Middle frontal gyrus (tissue), 1 donor: ENCODE results near the gene TM9SF2.

Experiments used
- DNase-seq: peaks from one replicate; pipeline ENCODE4 v3.0.0-alpha.2; 2015; ENCODE audit warnings: low spot score; ENCODE audit errors: extremely low spot score

Gene TM9SF2

DNA sequence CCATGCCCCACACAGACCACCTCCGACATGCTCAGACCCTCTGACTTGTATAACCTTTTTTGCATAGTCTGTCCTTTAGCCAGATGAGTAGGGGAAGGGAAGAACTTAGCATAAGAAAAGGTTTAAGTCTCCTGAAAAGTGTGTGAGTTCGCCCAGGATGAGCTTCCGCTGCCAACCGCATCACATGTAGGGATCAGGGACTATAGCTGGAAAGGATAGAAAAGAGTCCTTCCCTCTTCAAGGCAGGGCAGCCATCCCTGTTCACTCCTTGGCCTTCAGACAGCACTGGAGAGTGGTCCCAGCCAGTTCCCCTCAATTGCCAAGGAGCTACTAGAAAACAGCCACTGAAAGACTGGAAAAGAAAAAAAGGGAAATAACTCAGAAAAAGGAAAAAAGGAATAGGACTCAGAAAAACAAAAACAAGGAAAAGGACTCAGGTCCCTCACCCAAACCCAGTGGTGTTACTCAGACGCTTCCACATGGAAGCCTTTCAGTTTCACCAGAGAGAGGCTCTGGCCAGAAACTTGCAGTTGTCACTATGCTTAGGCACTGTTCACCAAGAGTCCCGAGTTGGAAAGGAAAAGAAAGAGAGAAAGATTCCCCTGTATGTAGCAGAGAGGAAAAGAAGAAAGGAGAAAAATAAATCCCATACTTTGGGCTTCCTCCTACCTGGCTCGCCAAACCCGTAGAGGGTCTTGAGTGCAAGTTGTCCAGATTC is 5.6 kb upstream of the TM9SF2 start:
- no peak for DNase-seq

DNA sequence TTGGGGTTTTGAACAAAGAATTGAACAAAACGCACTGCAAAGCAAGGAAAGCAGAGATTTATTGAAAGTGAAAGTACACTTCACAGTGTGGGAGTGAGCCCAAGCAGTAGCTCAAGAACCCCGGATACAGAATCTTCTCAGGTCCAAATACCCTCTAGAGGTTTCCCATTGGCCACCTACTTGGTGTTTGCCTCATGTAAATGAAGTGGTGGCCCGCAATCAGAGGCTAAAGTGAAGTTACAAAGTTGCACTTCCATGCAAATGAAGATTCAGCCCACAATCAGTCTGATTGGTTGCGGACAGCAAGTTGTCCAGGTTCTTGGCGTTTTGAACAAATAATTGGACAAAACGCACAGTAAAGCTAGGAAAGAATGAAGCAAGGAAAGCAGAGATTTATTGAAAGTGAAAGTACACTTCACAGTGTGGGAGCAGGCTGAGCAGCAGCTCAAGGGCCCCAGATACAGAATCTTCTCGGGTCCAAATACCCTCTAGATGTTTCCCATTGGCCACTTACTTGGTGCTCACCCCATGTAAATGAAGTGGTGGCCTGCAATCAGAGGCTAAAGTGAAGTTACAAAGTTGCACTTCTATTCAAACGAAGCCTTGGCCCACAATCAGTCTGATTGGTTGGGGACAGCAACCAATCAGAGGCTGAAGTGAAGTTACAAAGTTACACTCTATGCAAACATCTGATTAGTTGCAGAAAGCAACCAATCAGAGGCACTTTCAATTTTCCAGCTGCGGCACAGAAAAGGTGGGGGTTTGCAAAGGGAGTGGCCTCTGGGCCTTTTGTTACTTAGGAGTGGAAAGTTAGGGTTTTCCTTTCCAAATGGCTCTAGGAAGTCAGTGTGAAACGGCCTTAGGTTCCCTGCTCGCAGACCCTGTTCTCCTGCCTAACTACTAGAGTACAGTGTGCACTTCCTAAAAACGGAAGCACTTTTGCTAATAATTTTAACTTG is 4.8 kb upstream of the TM9SF2 start:
- peak; percentile 11 for DNase-seq

DNA sequence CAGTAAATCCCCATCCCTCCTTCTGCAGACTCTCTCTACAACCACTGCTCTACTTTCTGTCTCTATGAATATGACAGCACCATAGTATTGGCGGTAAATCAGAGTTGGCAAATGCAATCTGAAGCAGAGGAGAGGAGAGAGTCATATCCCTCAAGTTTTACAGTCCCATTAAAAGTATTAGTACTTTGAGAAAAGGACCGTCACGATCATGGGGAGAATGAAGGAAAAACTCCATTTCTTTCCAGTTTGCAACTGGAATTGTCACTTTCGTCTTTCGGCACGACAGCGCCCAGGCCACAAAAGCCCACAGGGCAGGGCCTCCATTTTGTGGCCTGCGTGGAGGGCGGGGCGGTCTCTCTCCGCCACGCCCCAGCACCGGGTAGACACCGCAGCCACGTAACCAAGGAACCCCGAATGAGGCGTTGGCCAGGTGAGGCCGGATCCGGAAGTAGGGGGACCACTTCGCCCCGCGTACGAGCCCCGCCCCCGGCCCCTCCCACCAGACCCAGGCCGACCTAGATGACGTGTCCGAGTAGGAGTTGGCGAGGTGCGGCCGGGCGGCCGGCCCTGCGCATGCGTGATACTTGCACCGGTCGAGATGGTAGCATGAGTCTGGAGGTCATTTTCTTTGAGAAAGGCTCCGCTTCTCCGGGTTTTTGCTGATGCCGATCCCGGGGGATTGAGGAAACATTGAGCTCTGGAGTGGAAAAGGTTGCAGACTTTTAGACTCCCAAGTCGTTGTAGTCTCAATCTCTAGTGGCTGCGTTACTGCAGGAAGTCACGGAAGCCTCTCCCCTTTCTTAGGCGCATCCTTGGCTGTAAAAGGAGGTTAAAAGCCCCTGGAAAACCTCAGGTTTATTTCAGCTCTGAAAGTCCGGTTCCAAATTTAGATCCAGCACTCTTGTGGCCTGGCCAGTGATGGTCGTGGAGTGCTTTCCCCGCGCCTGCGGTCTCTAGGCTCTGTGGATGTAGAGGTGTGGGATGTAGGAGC is 2.8 kb upstream of the TM9SF2 start:
- peak; percentile 86 for DNase-seq

DNA sequence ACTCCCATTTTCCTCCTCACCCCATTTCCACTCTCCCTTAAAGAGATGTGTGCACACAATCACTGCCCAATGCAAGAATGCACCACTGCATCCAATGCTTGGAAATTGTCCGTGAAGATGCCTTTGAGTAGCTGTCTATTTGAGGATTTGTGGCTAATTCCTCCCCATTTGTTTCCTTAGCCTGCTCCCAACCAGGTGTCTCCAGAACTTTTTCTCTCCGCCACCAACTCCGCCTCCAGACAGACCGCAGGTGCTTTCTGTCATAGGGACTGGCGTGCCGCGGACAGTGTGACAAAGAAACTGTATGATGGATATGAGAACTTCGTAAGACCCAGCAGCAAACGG is 461 bp upstream of the TM9SF2 start:
- DNase-seq = no peak

DNA sequence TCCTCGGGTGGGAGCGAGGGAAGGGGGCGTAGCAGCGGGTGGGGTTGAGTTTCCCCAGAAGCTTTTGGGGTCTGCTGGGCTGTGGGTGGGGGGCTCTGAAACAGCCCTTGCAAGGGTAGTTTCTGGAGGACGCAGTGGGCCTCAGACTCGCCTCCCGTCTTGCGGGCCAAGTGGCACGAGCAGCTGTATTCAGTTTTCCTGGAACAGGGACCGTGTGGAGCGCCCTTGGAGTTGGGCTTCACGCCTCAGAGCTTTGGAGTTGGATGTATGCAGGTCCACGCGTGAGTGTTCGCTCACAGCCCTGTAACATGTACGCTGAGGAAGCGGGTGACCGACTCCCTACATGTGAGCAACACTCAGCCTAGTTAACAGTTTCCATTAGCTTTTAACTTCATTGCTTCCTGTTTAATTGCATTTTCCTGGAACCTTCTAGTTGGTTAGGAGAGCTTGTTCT is 603 bp downstream of the TM9SF2 start:
- no peak for DNase-seq

DNA sequence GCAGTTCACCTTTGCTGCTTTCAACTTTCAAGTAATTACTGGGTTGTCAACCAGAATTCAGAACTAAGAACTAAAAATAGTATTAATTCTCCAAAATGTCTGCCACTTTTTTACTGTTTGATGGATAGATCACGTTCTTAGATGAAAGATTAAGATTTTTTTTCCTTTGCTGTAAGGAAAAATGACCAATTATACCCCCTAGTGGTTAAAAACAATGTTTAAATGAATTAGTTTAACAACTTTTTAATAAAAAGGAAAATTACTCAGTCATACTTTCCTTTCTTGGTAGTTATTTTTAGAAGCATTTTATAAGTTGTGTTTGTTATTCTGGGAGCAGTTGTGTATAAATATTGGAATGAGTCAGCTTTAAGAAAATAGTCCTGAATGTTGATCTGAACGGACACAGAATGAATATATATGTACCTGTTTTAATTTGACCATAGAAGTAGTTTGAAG is 4.6 kb downstream of the TM9SF2 start:
- DNase-seq = no peak

DNA sequence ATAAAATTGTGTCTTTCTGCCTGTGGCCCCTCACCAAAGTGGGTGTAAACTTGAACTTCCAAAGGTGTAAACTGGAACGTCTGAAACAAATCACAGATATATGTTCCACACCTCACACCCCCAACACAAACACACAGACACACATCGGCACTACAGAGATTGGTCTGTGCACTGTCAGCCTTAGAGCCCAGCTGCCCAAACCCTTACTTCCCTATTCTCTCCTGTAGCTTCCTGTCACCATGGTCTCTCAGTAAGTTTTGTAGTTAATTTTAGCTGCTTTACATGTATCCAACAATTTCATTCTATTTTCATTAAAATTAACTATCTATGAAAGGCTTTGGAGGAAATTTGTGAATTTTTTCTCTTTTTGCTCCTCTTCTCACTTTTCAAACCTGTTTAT is 5.4 kb downstream of the TM9SF2 start:
- DNase-seq = no peak

DNA sequence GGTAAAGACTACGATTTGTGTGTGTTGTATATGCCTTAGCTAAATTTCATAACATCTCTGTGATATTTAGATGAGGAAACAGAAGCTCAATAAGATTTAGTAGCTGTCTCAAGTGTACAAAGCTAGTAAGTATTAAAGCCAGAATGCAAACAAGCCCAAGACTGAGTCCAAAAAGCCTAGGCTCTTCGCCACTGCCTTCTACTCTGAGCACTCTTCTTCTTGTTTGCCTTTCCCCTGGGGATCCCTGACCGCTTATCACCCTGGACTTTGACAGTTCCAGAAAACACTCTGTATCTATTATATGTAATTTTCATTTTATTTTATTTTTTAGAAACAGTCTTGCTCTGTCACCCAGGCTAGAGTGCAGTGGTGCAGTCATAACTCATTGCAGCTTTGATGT is 5.8 kb downstream of the TM9SF2 start:
- DNase-seq = no peak

DNA sequence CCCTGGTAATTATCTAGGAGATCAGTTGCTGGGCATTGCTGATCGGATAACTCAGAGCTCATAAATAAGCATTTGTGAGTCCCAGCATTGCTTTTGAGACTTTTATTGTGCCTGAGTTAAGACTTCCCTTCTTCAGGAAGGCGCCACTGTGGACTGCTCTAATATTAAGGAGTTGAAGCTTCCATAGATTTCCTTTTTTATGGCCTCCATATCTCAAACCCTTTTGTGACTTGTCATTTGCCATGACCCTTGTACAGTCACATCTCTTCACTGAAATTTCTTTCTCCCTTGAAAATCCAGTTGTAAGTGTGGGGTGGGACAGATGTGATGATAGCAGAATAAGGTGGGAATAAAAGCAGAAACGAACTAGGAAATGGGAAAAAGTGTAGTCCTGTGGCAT is 6.3 kb downstream of the TM9SF2 start:
- DNase-seq = no peak

DNA sequence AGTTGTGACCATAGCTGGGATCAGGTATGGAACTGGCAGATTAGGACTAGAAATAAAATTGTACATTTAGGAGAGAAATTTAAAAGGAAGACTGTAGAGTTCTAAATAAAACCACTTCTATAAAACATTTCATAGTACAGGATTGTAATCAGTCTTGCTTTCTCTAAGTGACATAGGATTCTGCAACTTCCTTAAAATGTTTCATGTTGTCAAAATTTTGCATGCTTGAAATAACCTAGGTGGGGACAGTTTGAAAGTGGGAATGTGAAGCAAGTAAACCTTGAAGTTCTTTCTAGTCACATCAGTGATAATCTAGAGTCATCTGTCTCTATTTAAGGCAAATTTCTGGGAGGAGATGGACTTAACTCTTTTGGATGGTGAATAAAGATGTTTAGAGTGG is 6.7 kb downstream of the TM9SF2 start:
- DNase-seq = no peak

DNA sequence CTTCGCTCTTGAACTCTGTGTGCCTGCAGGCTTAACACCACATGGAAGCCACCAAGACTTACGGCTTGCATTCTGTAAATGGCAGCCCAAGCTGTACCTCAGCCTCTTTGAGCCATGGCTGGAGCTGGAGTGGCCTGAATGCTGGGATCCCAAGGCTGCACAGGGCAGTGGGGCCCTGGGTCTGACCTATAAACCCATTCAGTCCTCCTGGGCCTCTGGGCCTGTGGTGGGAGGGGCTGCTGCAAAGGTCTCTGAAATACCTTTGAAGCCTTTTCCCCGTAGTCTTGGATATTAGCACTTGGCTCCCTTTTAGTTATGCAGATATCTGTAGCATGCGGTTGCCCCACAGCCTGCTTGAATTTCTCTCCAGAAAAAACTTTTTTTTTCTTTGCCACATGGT is 8.2 kb downstream of the TM9SF2 start:
- DNase-seq = no peak

DNA sequence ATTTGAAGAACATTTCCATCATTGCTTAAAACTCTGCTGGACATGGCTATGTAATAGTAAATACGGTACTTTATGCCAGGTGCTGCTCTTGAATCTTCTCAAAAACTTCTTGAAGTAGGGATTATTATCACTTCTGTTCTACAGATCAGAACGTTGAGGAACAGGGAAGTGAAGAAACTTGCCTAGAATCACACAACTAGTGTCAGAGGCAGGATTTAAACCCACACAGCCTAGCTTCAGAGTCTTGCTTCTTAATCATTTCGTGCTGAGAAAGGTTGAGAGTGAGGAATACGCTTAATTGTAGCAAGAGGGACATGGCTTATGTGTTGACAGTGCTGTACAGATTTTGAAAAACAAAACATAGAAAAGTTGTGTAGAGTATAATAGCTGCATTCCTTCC is 13.5 kb downstream of the TM9SF2 start:
- no peak for DNase-seq

DNA sequence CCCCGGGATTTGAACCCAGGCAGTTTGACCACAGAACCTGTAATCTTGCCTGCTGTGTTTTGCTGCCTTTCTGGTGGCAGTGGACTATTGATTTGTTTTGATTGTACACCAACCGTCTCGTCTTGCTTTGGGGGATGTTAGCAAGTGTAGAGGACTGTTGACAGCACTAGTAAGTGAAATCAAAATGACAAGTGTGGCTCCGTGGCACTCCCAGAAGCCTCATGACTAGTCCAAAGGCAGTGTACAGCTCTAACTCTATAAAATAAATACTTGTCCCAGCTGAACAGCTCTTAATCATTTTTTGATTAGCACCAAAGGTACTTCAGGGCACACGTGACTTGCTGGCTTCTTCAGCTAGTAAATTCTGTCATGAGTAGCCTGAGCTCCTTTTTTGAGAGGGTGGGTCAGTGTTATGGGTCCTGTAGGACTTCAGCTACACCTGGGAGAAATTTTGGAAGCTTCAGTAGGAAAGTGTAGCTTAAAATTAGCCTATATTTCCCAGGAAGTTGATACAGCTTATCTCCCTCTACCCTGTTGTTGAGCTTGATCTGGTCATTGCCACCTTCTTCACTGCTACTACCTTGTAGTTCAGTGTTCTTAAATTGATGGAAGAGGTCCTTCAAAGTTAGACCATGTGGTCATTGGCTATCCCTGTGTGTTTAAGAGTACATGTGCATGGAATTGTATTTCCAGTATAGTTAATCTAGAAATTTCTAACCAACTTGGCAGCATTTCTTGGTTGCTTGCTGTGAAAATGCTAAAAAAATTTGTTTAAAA is 15.1 kb downstream of the TM9SF2 start:
- DNase-seq = no peak

DNA sequence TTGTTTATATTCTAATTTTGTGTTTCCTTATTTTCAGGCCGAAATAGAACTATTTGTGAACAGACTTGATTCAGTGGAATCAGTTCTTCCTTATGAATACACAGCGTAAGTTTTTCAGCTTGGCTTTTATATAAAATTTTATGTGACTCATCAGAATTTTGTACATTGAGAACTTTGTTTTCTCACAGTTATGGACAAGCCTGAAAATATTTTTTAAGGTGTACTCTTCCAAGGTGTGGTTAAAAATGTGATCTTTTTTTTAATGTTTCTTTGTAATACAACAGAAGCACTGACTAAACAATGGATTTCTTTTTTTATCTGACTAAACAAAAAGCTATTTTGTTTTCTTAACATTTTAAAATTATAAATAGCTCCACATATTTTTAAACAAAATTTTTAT is 16.3 kb downstream of the TM9SF2 start:
- DNase-seq = no peak

DNA sequence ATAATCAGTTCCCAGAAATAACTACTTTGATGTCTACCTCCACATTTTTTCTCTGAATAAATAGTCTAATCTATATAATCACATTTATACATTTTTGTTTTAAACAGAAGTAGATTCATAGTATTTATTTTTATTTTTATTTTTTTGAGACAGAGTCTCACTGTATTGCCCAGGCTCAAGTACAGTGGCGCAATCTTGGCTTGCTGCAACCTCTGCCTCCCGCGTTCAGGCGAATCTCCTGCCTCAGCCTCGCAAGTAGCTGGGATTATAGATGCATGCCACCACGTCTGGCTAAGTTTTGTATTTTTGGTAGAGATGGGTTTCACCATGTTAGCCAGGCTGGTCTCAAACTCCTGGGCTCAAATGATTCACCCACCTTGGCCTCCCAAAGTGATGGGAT is 16.7 kb downstream of the TM9SF2 start:
- DNase-seq = no peak

DNA sequence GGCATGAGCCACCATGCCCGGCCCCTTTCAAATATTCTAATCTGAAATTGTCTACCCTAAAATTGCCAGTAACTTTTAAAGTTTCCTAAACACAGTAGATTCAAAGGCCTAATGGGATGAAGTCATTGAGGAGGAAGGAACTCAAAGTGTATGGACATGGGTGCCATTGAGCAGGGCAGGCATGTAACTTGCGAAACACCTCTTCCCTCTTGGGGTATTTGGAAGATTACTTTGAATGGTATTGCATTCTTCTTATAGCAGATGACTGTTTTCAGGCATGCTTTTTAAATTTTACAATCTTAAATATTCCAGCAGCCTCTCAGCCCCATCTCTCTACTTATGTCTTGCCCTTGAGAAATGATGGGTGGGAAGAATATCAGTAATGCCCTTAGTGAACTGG is 21.0 kb downstream of the TM9SF2 start:
- no peak for DNase-seq

DNA sequence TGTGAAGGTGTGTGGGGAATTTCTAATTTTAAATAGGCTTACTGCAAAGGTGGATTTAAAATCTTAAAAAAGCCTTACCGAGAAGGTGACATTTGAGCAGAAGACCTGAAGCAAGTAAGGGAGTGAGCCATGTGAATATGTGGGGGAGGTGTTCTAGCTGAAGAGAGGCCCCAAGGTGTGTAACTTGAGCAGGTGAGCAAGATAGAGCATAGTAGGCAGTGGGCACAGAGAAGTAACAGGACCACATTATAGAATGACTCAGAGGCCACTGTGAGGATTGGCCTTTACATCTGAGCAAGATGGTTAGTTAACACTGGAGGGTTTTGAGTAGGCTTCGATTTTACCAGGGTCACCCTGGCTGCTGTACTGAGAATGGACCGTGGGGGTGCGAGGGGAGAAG is 22.6 kb downstream of the TM9SF2 start:
- no peak for DNase-seq

DNA sequence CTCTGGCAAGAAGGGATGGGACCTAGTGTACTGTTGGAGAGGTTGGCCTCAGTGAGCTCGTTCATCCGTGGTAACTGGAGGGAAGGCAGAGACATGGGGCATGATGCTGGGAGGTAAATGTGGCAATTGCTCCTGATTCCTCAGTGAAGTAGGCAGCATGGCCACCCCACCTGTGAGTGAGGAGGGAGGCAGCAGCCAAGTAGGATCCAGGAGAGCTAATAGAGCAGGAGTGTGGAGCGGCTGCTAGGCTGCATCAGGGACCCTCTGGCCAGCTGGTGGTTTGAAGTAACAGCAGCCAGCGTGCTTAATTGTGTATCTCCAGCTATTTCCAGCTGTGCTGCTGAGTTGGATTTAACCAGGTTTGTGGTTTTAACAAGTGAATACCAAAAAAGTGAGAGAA is 24.7 kb downstream of the TM9SF2 start:
- DNase-seq = no peak

DNA sequence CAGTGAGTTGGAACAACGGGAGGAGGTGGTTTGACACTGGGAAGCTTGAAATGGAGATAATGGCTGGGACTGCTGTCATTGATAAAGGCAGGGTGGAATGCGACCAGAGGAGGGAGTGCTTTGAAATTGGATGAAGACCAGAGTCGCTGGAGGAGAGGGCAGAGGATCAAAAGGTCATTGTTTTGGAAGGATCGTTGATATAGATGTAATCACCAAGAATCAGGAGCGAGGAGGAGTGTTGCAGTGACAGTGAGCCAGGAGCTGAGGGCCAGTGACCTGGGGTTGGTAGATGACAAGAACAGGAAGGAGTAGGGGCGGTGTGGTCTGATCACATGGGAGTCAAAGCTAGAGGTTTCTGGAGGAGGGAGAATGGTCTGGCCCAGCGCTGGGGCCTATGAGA is 25.3 kb downstream of the TM9SF2 start:
- no peak for DNase-seq

DNA sequence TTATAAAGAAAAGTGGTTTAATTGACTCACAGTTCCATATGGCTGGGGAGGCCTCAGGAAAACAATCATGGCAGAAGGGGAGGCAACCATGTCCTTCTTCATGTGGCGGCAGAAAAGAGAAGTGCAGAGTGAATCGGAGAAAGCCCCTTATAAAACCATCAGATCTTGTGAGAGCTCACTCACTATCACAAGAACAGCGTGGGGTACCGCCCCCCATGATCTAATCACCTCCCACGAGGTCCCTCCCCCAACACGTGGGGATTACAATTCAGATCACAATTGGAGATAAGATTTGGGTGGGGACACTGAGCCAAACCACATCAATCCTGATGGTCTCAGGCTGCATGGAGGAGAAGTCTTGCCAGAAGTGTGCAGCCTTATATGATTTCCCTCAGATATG is 26.0 kb downstream of the TM9SF2 start:
- DNase-seq = no peak

DNA sequence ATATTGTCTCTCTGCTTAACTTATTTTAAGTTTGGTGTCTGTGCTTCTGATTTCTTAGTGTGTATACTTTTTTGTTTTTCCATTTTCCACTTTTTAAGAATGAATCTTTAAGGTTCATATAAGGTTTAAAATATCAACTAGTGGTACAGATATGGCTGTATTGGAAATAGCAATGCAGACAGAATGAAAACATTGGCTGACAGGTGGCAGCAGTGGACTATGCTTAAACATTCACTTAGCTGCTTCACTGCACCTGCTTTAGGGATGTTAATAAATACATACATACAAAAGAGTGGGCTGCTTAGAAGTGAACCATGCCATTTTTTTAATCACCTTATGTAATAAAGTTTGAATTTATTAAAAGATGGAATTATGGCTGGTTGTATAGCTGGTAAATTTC is 27.3 kb downstream of the TM9SF2 start:
- no peak for DNase-seq
